Neural cell (in vitro differentiated cells): ENCODE measurements around the gene HSFX3.
"Not testable (repeated sequence)": the region's sequence is repeated elsewhere in the genome, so short reads cannot be mapped to it uniquely, and the experiment has no call there.

ENCODE experiments used
- EZH2 ChIP-seq: fragments of 200-600, 300-800 bp; shearing (Covaris generic), sonication (generic); IDR thresholded peaks from 2 replicates; pipeline ENCODE4 v1.6.1; 2014; ENCODE audit warnings: antibody characterized with exemption, low read length, borderline replicate concordance, mild to moderate bottlenecking; ENCODE audit not compliant: insufficient read depth, poor library complexity, severe bottlenecking
- TF ChIP-seq, protein P1 (sequence below): IDR thresholded peaks from 2 replicates; pipeline ENCODE4 v1.6.1; 2012; ENCODE audit warnings: borderline replicate concordance

GRCh38 chrX:149537474-149537873 lies 12.2 kb downstream of the HSFX3 start:
- TF ChIP-seq EZH2, result not testable (repeated sequence)
- TF ChIP-seq, protein P1, sequence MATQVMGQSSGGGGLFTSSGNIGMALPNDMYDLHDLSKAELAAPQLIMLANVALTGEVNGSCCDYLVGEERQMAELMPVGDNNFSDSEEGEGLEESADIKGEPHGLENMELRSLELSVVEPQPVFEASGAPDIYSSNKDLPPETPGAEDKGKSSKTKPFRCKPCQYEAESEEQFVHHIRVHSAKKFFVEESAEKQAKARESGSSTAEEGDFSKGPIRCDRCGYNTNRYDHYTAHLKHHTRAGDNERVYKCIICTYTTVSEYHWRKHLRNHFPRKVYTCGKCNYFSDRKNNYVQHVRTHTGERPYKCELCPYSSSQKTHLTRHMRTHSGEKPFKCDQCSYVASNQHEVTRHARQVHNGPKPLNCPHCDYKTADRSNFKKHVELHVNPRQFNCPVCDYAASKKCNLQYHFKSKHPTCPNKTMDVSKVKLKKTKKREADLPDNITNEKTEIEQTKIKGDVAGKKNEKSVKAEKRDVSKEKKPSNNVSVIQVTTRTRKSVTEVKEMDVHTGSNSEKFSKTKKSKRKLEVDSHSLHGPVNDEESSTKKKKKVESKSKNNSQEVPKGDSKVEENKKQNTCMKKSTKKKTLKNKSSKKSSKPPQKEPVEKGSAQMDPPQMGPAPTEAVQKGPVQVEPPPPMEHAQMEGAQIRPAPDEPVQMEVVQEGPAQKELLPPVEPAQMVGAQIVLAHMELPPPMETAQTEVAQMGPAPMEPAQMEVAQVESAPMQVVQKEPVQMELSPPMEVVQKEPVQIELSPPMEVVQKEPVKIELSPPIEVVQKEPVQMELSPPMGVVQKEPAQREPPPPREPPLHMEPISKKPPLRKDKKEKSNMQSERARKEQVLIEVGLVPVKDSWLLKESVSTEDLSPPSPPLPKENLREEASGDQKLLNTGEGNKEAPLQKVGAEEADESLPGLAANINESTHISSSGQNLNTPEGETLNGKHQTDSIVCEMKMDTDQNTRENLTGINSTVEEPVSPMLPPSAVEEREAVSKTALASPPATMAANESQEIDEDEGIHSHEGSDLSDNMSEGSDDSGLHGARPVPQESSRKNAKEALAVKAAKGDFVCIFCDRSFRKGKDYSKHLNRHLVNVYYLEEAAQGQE, result not testable (repeated sequence)
